Prostate gland (tissue), 2 donors: ENCODE data around the gene PLEKHJ1. TPM values are rescaled to one million over a fixed set of nuclear protein-coding genes. Genes with fewer than 3 reads are reported as not detected.

Experiments used
- DNase-seq: peaks from one replicate; pipeline ENCODE4 v3.0.0-alpha.2; 2019; ENCODE audit warnings: low spot score
- H3K27ac ChIP-seq, 2 donors: fragments of 200-600 bp; sonication (generic); 2 replicates each; pipeline ENCODE4 v1.5.1; 2017 to 2019
- H3K27me3 ChIP-seq: fragments of 200-600 bp; sonication (generic); replicated peaks from 2 replicates; pipeline ENCODE4 v1.5.1; 2019; ENCODE audit not compliant: insufficient read depth
- H3K36me3 ChIP-seq, 2 donors: fragments of 200-600 bp; sonication (generic); 1 replicate in 1 of 2; 2 replicates in 1 of 2; pipeline versions ENCODE4 v1.5.1 to v1.8.1; 2017 to 2019
- H3K4me1 ChIP-seq: fragments of 200-600 bp; sonication (generic); replicated peaks from 2 replicates; pipeline ENCODE4 v1.5.1; 2019
- H3K4me3 ChIP-seq, 2 donors: fragments of 200-600 bp; sonication (generic); 2 replicates each; pipeline ENCODE4 v1.5.1; 2017 to 2019
- H3K9me3 ChIP-seq: fragments of 200-600 bp; sonication (generic); 2 replicates; pipeline ENCODE4 v1.5.1; 2017
- CTCF ChIP-seq, 4 experiments: fragments of 200-600 bp in 2 of 4; fragments of 450-650 bp in 2 of 4; sonication (generic) in 2 of 4; IDR thresholded peaks; 1 replicate in 3 of 4; 2 replicates in 1 of 4; pipeline ENCODE4 v1.5.1; 2016 to 2019; ENCODE audit warnings: antibody characterized with exemption in 4 of 4, mild to moderate bottlenecking in 2 of 4, moderate library complexity in 2 of 4
- POLR2A ChIP-seq: fragments of 450-650 bp; IDR thresholded peaks from one replicate; pipeline ENCODE4 v1.6.1; 2016; ENCODE audit warnings: antibody characterized with exemption, mild to moderate bottlenecking
- POLR2AphosphoS5 ChIP-seq: sonication (generic); formaldehyde crosslinking; IDR thresholded peaks from one replicate; pipeline ENCODE4 v1.6.1; 2017; ENCODE audit warnings: antibody characterized with exemption
- WGBS: methylation state at CpG from one replicate; pipeline ENCODE4 v1.1.5; 2018; 5-methylcytosine and 5-hydroxymethylcytosine counted together
- intact Hi-C: fragments of 100-400 bp; cut with DNase I; formaldehyde crosslinking; loops from one replicate; pipeline ENCODE4 v1.14.2; 2022
- total RNA-seq, 2 donors: library from RNA; depleted of rRNA; stranded (reverse); fragments of >200 nt; gene quantifications; one replicate each; pipeline ENCODE4 v1.1.0, GENCODE V29; 2016

PLEKHJ1 gene
- total RNA-seq, 2 donors from 2014 or later, result 59.4 to 91.7 TPM

- H3K9me3 ChIP-seq, result no peaks in the 10 kb centered on the region
- intact Hi-C loops, result no loop called here
- H3K4me1 ChIP-seq, result no peaks in the 10 kb centered on the region
- no peak overlapping the region for H3K4me3 ChIP-seq
- DNase-seq, result no peak
- no peaks in the 10 kb centered on the region for H3K27me3 ChIP-seq
- TF ChIP-seq POLR2AphosphoS5 (no peak), CTCF (IDR thresholded peaks at IDR 0.05) (no peak)
- 92% methylated on average over 35 of the region's 37 CpGs for WGBS
- H3K36me3 ChIP-seq, result no peaks in the 10 kb centered on the region
- H3K27ac ChIP-seq, result no peak overlapping the region
Measured at GRCh38 chr19:2199861-2200623, 36.1 kb downstream of the PLEKHJ1 start.

DNA sequence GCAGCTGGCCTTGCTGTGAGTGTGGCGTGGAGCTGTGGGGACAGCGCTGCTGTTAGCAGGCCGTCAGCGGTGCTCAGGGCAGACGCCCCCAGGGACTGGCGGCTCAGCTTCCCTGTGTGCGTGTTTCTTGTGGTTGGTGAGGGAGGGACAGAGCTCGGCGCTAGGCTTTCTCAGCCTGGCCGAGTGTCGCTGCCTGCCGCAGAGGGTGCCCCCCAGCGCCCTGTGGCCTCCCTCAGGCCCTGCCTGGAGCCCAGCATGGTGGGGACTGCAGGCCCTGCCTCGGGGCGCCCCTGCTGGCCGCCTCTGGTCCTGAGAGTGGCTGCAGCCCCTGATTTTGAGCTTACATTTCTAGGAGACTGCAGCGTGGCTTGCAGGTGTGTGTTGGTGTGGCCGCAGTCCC lies 36.9 kb downstream of the PLEKHJ1 start:
- H3K36me3 ChIP-seq, result peaks cover 4 to 7% of the 10 kb centered on the region in 2 donors
- no peak overlapping the region for H3K27ac ChIP-seq
- H3K4me1 ChIP-seq, result no peaks in the 10 kb centered on the region
- WGBS, result 70% methylated on average over 17 of the region's 18 CpGs
- DNase-seq, result no peak
- H3K27me3 ChIP-seq, result no peaks in the 10 kb centered on the region
- H3K4me3 ChIP-seq, result no peak overlapping the region
- no peaks in the 10 kb centered on the region for H3K9me3 ChIP-seq
- TF ChIP-seq CTCF (IDR thresholded peaks at IDR 0.05), result no peak
- TF ChIP-seq POLR2AphosphoS5, result no peak
- no peak for TF ChIP-seq POLR2A
- intact Hi-C loops, result no loop called here

GRCh38 chr19:2198317-2198716 lies 37.8 kb downstream of the PLEKHJ1 start:
- 87% methylated on average over 20 of the region's 22 CpGs for WGBS
- H3K4me1 ChIP-seq, result no peaks in the 10 kb centered on the region
- H3K27me3 ChIP-seq, result no peaks in the 10 kb centered on the region
- TF ChIP-seq POLR2A, result no peak
- no peak for TF ChIP-seq POLR2AphosphoS5
- no peak for TF ChIP-seq CTCF (IDR thresholded peaks at IDR 0.05)
- DNase-seq, result no peak
- H3K4me3 ChIP-seq, result no peak overlapping the region
- H3K27ac ChIP-seq, result no peak overlapping the region
- intact Hi-C loops, result no loop called here
- peaks cover 4 to 11% of the 10 kb centered on the region in 2 donors for H3K36me3 ChIP-seq
- H3K9me3 ChIP-seq, result no peaks in the 10 kb centered on the region

- TF ChIP-seq CTCF (IDR thresholded peaks at IDR 0.05) (no peak), POLR2A (no peak), POLR2AphosphoS5 (no peak)
- no peak for DNase-seq
- no peak overlapping the region for H3K4me3 ChIP-seq
- H3K4me1 ChIP-seq, result no peaks in the 10 kb centered on the region
- intact Hi-C loops, result no loop called here
- no peaks in the 10 kb centered on the region for H3K27me3 ChIP-seq
- WGBS, result 90% methylated on average over 15 of the region's 15 CpGs
- no peak overlapping the region for H3K27ac ChIP-seq
- H3K9me3 ChIP-seq, result no peaks in the 10 kb centered on the region
- H3K36me3 ChIP-seq, result peaks cover 4 to 11% of the 10 kb centered on the region in 2 donors
Measured at GRCh38 chr19:2197270-2197669, 38.9 kb downstream of the PLEKHJ1 start.

- H3K27ac ChIP-seq, result no peak overlapping the region
- no peak for DNase-seq
- no peaks in the 10 kb centered on the region for H3K4me1 ChIP-seq
- intact Hi-C loops, result no loop called here
- no peak overlapping the region for H3K4me3 ChIP-seq
- no peaks in the 10 kb centered on the region for H3K27me3 ChIP-seq
- H3K9me3 ChIP-seq, result no peaks in the 10 kb centered on the region
- peaks cover 6 to 17% of the 10 kb centered on the region in 2 donors for H3K36me3 ChIP-seq
- TF ChIP-seq CTCF (IDR thresholded peaks at IDR 0.05) (no peak), POLR2A (no peak), POLR2AphosphoS5 (no peak)
- 91% methylated on average over 18 of the region's 19 CpGs for WGBS
Measured at GRCh38 chr19:2195914-2196313, 40.2 kb downstream of the PLEKHJ1 start.
